BE2C (cell line): ENCODE results near the gene SMIM22.
A peak's percentile ranks its signal among the peaks of the same experiment; 100 is the strongest.

ENCODE experiments used
- DNase-seq: peaks from one replicate; pipeline ENCODE4 v3.0.0-alpha.2; 2020
- H3K27me3 ChIP-seq: fragments of 250-450 bp; sonication (Bioruptor Pico); 2 replicates; pipeline ENCODE4 v1.5.1; 2020; ENCODE audit warnings: mild to moderate bottlenecking
- H3K36me3 ChIP-seq: fragments of 250-450 bp; sonication (Bioruptor Pico); 2 replicates; pipeline ENCODE4 v1.5.1; 2020; ENCODE audit warnings: mild to moderate bottlenecking
- H3K4me1 ChIP-seq: fragments of 250-450 bp; sonication (Bioruptor Pico); 2 replicates; pipeline ENCODE4 v1.5.1; 2020
- H3K4me3 ChIP-seq: 2 replicates; pipeline ENCODE4 v1.5.1; 2011; ENCODE audit warnings: low read depth, low read length
- H3K9me3 ChIP-seq: fragments of 250-450 bp; sonication (Bioruptor Pico); 2 replicates; pipeline ENCODE4 v1.5.1; 2020
- TF ChIP-seq, protein P1 (sequence below): IDR thresholded peaks from 2 replicates; pipeline ENCODE4 v1.5.1; 2012; ENCODE audit warnings: mild to moderate bottlenecking, low read depth, low read length

Gene SMIM22

DNA sequence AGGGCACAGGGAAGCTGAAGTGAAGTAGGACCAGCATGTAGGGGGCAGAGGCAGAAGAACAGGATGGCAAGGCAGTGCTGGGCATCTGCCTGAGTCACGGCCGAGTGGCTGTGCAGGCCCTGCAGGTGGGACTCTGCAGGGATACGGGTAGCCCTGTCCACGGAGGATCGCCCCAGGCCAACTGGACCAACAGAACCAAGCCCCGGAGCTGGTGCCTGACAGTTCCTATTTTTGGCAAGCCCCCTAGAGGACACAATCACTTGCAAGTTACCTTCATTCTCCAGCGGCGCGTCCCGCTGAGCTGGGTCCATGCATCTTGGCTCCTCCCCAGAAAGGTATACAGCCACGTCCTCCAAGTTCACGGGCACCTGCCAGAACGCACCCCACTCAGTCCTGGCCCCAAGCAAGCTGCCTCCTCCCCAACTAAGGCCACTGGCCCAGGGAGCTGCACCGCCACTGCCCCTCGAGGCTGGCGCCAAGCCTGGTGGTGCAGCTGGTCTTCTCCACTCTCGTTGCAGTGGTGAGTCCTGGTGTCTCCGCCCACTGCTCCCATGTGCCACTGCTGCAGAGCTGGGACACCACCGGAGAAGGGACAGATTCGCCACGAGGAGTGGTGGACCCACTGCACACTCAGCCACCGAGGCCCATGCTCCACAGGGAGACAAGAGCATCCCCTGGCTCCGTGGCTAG lies 34.8 kb upstream of the SMIM22 start:
- Histone ChIP-seq H3K9me3 (no peaks in the 10 kb centered on the region), H3K36me3 (peaks cover 39% of the 10 kb centered on the region), H3K4me3 (no peak overlapping the region), H3K4me1 (no peaks in the 10 kb centered on the region), H3K27me3 (no peaks in the 10 kb centered on the region)
- TF ChIP-seq, protein P1, sequence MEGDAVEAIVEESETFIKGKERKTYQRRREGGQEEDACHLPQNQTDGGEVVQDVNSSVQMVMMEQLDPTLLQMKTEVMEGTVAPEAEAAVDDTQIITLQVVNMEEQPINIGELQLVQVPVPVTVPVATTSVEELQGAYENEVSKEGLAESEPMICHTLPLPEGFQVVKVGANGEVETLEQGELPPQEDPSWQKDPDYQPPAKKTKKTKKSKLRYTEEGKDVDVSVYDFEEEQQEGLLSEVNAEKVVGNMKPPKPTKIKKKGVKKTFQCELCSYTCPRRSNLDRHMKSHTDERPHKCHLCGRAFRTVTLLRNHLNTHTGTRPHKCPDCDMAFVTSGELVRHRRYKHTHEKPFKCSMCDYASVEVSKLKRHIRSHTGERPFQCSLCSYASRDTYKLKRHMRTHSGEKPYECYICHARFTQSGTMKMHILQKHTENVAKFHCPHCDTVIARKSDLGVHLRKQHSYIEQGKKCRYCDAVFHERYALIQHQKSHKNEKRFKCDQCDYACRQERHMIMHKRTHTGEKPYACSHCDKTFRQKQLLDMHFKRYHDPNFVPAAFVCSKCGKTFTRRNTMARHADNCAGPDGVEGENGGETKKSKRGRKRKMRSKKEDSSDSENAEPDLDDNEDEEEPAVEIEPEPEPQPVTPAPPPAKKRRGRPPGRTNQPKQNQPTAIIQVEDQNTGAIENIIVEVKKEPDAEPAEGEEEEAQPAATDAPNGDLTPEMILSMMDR = no peak
- no peak for DNase-seq

DNA sequence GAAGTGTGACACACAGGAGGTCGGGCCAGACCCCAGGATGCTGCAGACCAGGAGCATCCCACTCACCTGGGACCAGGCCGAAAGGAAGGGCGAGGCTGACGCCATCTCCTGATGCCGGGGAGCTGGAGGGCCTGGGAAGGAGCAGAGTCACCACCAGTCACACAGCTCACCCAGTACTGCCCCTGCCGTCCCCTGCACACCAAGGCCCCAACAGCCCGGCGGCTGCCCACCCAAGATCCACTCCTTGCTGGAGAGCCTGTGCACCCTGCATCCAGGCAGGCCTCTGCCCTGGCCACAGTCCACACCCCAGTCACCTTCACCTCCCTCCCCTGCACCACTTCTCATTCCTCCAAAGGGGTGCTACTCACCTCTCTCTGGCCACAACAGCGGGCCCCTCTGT lies 33.0 kb upstream of the SMIM22 start:
- peaks cover 30% of the 10 kb centered on the region for H3K36me3 ChIP-seq
- no peaks in the 10 kb centered on the region for H3K9me3 ChIP-seq
- TF ChIP-seq, protein P1 = no peak
- no peak for DNase-seq
- H3K27me3 ChIP-seq = no peaks in the 10 kb centered on the region
- no peak overlapping the region for H3K4me3 ChIP-seq
- no peaks in the 10 kb centered on the region for H3K4me1 ChIP-seq

DNA sequence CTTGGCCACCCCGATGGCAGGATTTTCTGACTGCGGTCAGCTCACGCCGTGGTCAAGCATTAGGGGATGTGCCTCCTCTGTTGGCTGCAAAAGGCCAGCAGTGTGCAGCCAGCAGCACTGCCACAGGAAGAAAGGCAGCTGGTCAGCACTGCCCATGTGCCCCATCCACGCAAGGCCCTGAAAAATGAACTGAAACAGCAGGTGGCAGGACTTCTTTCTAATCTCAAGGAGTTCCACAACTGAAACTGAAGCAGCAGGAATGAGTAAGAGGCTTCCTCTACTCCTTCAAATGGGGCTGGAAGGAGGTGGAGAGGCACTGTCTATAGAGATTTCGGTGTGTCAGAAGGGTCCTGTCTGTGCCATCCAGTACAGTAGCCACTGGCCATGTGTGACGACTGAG lies 31.4 kb upstream of the SMIM22 start:
- Histone ChIP-seq H3K4me3 (no peak overlapping the region), H3K4me1 (no peaks in the 10 kb centered on the region), H3K36me3 (peaks cover 24% of the 10 kb centered on the region), H3K27me3 (no peaks in the 10 kb centered on the region), H3K9me3 (no peaks in the 10 kb centered on the region)
- DNase-seq = no peak
- TF ChIP-seq, protein P1 = no peak

DNA sequence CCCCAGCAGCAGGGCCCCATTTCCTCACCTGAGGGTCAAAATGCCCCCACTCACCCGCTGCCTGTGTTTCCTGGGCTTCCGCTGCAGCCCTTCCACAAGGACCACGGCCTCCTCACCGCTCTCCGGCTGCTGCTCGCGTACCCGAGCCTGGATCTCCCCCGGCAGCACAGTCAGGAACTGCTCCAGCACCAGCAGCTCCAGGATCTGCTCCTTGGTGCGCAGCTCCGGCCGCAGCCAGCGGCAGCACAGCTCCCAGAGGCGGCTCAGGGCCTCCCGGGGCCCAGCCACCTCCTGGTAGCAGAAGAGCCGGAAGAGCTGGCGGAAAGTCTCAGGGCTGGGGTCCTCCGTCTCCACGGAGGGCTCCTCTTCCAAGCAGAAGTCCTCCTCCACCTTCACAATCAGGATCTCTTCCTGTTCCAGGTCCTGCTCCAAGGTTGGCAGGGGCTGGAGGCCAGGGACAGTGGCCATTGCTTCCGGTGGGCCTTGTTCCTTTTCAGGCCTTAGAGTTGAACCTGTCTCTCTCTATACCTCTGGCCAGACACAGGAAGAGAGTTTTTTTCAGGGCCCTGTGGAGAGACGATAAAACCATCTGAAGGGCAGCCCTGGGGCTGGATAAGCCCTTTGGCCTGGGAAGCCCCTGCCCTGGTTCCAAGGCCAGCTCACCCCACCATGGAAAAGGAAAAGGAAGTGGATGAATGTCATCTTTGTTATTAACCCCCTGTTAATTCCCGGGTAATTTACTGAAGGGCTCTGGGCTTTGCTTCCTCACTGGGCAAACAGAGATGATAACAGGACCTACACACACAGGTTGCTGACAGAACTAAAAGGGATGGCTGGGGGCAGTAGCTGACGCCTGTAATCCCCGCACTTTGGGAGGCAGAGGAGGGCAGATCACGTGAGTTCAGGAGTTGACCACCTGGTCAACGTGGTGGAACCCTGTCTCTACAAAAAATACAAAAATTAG lies 29.4 kb upstream of the SMIM22 start:
- H3K4me3 ChIP-seq = peak overlapping the region; percentile 89
- no peak for DNase-seq
- peaks cover 15% of the 10 kb centered on the region for H3K36me3 ChIP-seq
- no peaks in the 10 kb centered on the region for H3K27me3 ChIP-seq
- H3K9me3 ChIP-seq = no peaks in the 10 kb centered on the region
- TF ChIP-seq, protein P1 = no peak
- no peaks in the 10 kb centered on the region for H3K4me1 ChIP-seq

DNA sequence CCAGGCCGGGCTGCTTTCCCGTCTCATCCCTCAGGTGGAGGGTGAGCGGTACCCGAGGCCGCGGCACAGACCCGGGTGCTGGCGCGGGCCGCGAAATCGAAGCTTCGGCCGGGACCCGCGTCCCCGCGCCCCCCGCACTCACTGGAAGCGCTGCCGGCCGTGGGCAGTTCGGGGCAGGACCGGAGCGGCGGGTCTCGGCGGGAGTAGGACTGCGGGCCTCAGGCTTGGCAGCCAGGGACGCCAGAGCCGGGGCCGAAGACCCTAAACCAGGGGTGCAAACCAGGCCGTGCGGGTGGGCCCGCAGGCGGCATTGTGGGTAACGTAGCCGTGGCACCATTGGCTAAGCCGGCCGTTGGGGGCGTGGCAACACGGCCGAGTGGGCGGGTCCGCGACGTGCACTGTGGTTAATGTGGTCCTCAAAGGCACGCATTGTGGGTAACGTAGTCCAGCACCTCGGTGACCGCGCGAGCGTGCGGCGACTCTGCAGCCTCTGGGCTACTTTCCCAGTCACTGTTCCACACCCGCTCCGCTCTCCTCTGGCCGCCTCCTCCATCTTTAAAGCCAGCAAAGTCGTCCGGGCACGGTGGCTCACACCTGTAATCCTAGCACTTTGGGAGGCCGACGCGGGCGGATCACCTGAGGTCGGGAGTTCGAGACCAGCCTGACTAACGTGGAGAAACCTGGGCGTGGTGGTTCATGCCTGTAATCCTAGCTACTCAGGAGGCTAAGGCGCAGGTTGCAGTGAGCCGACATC lies 28.1 kb upstream of the SMIM22 start, which contains the start of gene ZNF500:
TSS of gene ZNF500 (minus strand) at position 288 of the 754 bp plus-strand sequence. CDS start 1,184 bp downstream, outside the sequence.
- DNase-seq = peak; percentile 99
- peaks cover 10% of the 10 kb centered on the region for H3K36me3 ChIP-seq
- TF ChIP-seq, protein P1 = no peak

More for the DNA sequence above, 28.1 kb upstream of the SMIM22 start, which contains the start of gene ZNF500:
- Histone ChIP-seq H3K27me3 (no peaks in the 10 kb centered on the region), H3K4me1 (no peaks in the 10 kb centered on the region), H3K9me3 (no peaks in the 10 kb centered on the region), H3K4me3 (peak within 1 kb of the TSS; percentile 89)
